ENCODE measurements around the gene SULT2A1.
"Not testable (repeated sequence)": the region's sequence is repeated elsewhere in the genome, so short reads cannot be mapped to it uniquely, and the experiment has no call there.

SULT2A1 gene

GRCh38 chr19:47859838-47860237 lies 26.3 kb downstream of the SULT2A1 start:
- DNase-seq, result not testable (repeated sequence)

GRCh38 chr19:47858646-47859285 lies 27.3 kb downstream of the SULT2A1 start, which contains the start of gene TPRX2:
TPRX2 (plus strand) TSS chr19:47859235; CDS start chr19:47859247, 12 bp downstream.
- DNase-seq, result not testable (repeated sequence)

- DNase-seq, result not testable (repeated sequence)
Observed at GRCh38 chr19:47858231-47858630, 27.9 kb downstream of the SULT2A1 start.

- DNase-seq, result no peak
Observed at GRCh38 chr19:47854459-47854858, 31.7 kb downstream of the SULT2A1 start.

GRCh38 chr19:47853003-47853402 lies 33.1 kb downstream of the SULT2A1 start:
- DNase-seq, result no peak

GRCh38 chr19:47848823-47849473 lies 37.2 kb downstream of the SULT2A1 start:
- no peak for DNase-seq

GRCh38 chr19:47848425-47848822 lies 37.7 kb downstream of the SULT2A1 start:
- DNase-seq, result no peak

GRCh38 chr19:47842941-47843340 lies 43.2 kb downstream of the SULT2A1 start:
- no peak for DNase-seq

GRCh38 chr19:47839913-47840312 lies 46.2 kb downstream of the SULT2A1 start:
- no peak for DNase-seq

- no peak for DNase-seq
Observed at GRCh38 chr19:47839411-47839810, 46.7 kb downstream of the SULT2A1 start.

GRCh38 chr19:47836038-47836437 lies 50.1 kb downstream of the SULT2A1 start:
- DNase-seq, result no peak

GRCh38 chr19:47832723-47833122 lies 53.4 kb downstream of the SULT2A1 start:
- DNase-seq, result no peak

GRCh38 chr19:47826800-47827199 lies 59.3 kb downstream of the SULT2A1 start:
- no peak for DNase-seq

- no peak for DNase-seq
Observed at GRCh38 chr19:47824396-47824795, 61.7 kb downstream of the SULT2A1 start.

GRCh38 chr19:47821460-47822020 lies 64.6 kb downstream of the SULT2A1 start, which contains the start of gene CRX:
CRX (plus strand) TSS chr19:47821937; CDS start chr19:47834444, 12,507 bp downstream.
- DNase-seq, result no peak
